ENCODE data around the gene SLC9C2.

- TF ChIP-seq ESRRA (CRISPR knock-in tag; IDR thresholded peaks at IDR 0.05; ENCODE audit: borderline replicate concordance) (no peak), ZNF138 (CRISPR knock-in tag; conservative IDR thresholded peaks at IDR 0.05) (no peak), SMAD4 (CRISPR knock-in tag; IDR thresholded peaks at IDR 0.05) (no peak), JUN (CRISPR knock-in tag; IDR thresholded peaks at IDR 0.05) (no peak), E2F5 (CRISPR knock-in tag; IDR thresholded peaks at IDR 0.05) (no peak), ZNF121 (CRISPR knock-in tag; IDR thresholded peaks at IDR 0.05) (no peak), ARID4B (CRISPR knock-in tag; IDR thresholded peaks at IDR 0.05; ENCODE audit: borderline replicate concordance) (no peak), CTCF (IDR thresholded peaks at IDR 0.05) (no peak), FOXP1 (CRISPR knock-in tag; IDR thresholded peaks at IDR 0.05; ENCODE audit: borderline replicate concordance) (no peak), PRDM15 (CRISPR knock-in tag; IDR thresholded peaks at IDR 0.05) (no peak)
Observed at GRCh38 chr1:173553312-173553711, 49.6 kb downstream of the SLC9C2 start.
